Measurements from ENCODE around the gene NPTN.
A peak's percentile ranks its signal among the peaks of the same experiment; 100 is the strongest.
"Not testable (repeated sequence)": the region's sequence is repeated elsewhere in the genome, so short reads cannot be mapped to it uniquely, and the experiment has no call there.

The NPTN gene

DNA sequence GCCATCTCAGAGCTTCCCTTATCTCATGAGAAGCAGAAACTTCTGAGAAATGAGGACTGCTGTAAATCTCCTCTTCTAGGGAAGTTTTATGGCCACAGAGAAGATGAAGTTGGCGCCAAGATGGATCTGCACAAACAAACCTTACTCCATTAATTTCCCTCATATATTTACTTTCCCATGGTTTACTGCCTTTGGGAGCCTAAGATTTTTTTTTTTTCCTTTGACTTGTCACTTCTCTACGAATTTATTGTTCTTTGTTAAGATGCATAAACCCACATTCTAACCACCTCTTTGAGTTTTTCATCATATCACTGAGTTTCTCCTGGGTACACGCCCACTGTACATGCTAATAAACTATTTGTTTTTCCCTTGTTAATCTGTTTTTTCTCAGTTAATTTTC lies 21.5 kb upstream of the NPTN start:
- DNase-seq (ENCODE audit: low spot score in 2 of 2), result no peak
- Mint-ChIP-seq H3K4me3 (no peak overlapping the region), H3K9me3 (peaks cover 3% of the 10 kb centered on the region), H3K36me3 (no peaks in the 10 kb centered on the region), H3K27me3 (peaks cover 12% of the 10 kb centered on the region), H3K27ac (no peak overlapping the region), H3K4me1 (no peaks in the 10 kb centered on the region)
- ATAC-seq (ENCODE audit: low read depth), result no peak

DNA sequence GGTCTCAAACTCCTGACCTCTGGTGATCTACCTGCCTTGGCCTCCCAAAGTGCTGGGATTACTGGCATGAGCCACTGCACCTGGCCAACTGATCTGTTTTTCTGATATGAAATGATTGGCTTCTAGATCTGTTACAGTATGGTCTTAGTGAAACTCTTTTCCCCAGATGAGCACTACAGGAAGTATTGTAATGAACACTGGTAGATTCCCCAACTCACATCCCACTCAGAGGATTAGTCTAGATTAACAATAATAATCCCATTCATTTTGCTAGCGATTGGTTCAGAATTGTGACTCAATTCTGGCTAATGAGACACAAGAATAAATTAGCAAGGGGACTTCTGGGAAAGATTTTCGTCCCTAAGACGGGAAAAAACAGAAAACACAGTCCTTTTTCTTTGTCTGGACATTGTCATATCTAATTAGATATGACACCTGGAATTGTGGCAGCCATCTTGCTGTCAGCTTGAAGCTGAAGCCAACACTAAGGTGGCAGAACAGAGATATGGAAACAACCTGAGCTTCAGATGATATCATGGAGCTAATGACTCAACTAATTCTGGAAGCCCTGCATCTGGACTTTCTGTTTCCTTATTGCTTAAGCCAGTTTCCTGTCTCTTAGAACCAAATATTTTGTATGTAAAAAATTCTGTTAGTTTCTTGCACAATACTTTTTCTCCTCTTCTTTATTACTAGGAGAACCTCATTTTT lies 17.4 kb upstream of the NPTN start:
- no peaks in the 10 kb centered on the region for H3K36me3 Mint-ChIP-seq
- peaks cover 9% of the 10 kb centered on the region for H3K27me3 Mint-ChIP-seq
- no peak for ATAC-seq (ENCODE audit: low read depth)
- H3K9me3 Mint-ChIP-seq, result peaks cover 3% of the 10 kb centered on the region
- no peak overlapping the region for H3K4me3 Mint-ChIP-seq
- no peak for DNase-seq (ENCODE audit: low spot score in 2 of 2)
- no peak overlapping the region for H3K27ac Mint-ChIP-seq
- no peaks in the 10 kb centered on the region for H3K4me1 Mint-ChIP-seq

DNA sequence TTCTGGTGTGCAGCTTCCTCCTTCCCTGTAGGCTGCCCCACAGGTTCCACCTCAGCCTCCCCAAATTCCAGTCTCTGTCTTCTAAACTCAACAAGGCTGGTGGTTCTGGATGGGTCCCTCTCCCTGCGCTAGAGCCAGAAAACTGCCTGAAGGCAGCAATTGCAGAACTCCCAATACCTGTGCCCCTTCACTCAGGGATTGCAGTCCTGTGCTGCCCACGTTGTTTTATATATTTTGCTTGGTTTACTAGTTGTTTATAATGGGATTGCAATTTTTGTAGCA lies 14.8 kb upstream of the NPTN start:
- H3K4me3 Mint-ChIP-seq, result no peak overlapping the region
- H3K4me1 Mint-ChIP-seq, result no peaks in the 10 kb centered on the region
- ATAC-seq (ENCODE audit: low read depth), result no peak

DNA sequence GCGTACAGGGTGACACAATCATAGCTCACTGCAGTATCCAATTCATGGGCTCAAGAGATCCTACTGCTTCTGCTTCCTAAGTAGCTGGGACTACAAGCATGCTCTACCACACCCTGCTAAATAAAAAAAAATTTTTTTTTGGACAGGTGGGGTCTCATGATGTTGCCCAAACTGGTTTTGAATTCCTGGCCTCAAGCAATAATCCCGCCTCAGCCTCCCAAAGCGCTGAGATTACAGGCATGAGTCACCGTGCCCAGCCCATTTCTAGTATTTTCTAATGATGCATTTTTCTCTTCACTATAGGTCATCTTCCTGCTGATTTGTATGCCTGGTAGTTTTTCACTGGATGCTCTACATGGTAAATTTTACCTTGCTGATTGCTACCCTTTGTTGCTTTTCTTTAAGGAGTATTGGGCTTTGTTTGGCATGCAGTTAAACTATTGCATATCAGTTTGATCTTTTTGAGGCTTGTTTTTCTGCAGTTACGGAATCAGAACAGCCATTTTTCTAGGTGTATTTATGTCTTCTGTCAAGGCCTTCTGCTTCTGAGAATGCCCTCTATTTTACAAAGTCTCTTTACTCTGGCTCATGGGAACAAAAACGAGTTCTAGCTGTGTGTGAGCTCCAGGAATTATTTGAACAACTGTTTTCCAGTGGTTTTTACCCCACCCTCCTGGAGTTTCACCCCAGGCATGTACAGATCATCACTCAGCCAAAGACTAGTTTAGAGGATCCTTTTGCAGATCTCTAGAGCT lies 14.2 kb upstream of the NPTN start:
- H3K4me3 Mint-ChIP-seq, result no peak overlapping the region
- DNase-seq (ENCODE audit: low spot score in 2 of 2), result no peak
- H3K27me3 Mint-ChIP-seq, result peaks cover 9% of the 10 kb centered on the region
- H3K27ac Mint-ChIP-seq, result no peak overlapping the region
- ATAC-seq (ENCODE audit: low read depth), result no peak
- H3K4me1 Mint-ChIP-seq, result no peaks in the 10 kb centered on the region
- H3K36me3 Mint-ChIP-seq, result no peaks in the 10 kb centered on the region
- H3K9me3 Mint-ChIP-seq, result peaks cover 3% of the 10 kb centered on the region

More for the DNA sequence above, 14.8 kb upstream of the NPTN start:
- no peak for DNase-seq (ENCODE audit: low spot score in 2 of 2)
- H3K36me3 Mint-ChIP-seq, result no peaks in the 10 kb centered on the region
- peaks cover 3% of the 10 kb centered on the region for H3K9me3 Mint-ChIP-seq
- no peak overlapping the region for H3K27ac Mint-ChIP-seq
- peaks cover 9% of the 10 kb centered on the region for H3K27me3 Mint-ChIP-seq

DNA sequence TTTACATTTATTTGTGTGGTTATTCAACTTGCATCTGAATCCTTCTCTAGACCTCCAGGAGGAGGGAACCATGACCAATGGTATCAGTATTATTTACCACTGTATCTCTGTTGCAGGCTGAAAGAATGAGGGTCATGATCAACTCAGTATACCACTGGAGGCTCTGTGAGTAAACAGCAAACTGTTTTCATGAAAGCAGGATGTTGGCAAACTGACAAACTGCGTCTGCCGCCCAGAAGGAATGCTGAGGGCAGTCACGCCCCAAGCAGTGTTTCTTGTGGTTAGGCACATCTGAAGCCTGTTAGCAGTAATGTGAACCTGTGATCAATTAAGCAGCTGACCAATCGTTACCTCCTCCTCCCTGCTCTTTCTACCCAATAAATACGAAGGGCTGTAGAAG lies 6.3 kb upstream of the NPTN start:
- H3K9me3 Mint-ChIP-seq; H3K27me3 Mint-ChIP-seq; H3K36me3 Mint-ChIP-seq; DNase-seq (ENCODE audit: low spot score in 2 of 2); H3K27ac Mint-ChIP-seq; ATAC-seq (ENCODE audit: low read depth); H3K4me3 Mint-ChIP-seq: not testable (repeated sequence)
- peaks cover 11% of the 10 kb centered on the region for H3K4me1 Mint-ChIP-seq

DNA sequence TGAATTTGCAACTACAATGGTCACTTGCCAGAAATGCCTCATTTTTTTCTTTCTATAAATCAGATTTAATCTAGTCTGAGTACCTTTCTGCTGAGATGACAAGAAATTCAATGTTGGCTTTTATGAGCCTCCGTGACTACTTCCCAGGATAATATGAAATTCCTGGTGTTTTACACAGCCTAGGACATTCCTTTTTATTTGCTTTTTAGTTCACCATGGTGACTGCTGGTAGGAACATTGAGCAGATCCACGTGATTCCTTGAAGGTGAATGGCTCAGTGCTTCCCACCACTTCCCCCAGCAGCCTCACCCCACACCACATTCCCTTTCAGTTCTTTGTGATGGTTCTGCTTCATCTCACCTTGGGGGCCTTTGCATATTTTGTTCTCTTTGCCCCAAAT lies 4.3 kb upstream of the NPTN start:
- Mint-ChIP-seq H3K36me3 (no peaks in the 10 kb centered on the region), H3K27me3 (peaks cover 6% of the 10 kb centered on the region), H3K27ac (no peak overlapping the region)

DNA sequence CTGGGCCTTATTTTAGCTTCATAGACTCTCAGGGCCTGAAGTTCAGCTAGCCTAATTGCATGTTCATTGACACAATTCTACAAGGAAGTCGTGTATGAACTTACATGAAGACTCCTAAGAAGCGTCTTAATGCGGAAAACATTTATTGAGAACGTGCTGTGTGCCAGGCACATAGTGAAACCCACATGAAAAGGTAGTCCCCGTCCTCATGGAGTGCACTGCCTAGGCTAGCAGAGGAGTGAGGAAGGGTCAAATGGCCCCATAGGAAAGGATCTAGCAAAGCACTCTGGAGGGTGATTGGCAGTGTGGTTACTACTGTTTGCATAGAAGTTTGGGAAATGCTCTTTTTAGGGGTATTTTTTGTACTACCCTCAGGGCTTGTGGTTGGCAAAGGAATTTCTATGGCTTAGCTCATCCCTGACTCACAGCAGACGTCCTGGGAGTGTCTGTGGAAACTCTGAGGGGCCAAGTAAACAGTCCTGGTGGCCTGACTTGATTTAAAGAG lies 854 bp upstream of the NPTN start:
- Mint-ChIP-seq H3K4me3 (peak overlapping the region; percentile 82), H3K36me3 (no peaks in the 10 kb centered on the region), H3K27ac (peak overlapping the region; percentile 84), H3K4me1 (peaks cover 42% of the 10 kb centered on the region), H3K27me3 (no peaks in the 10 kb centered on the region), H3K9me3 (peaks cover 8% of the 10 kb centered on the region)
- no peak for DNase-seq (ENCODE audit: low spot score in 2 of 2)
- ATAC-seq (ENCODE audit: low read depth), result no peak

More for the DNA sequence above, 4.3 kb upstream of the NPTN start:
- DNase-seq (ENCODE audit: low spot score in 2 of 2), result no peak
- Mint-ChIP-seq H3K4me3 (no peak overlapping the region), H3K9me3 (peaks cover 12% of the 10 kb centered on the region), H3K4me1 (peaks cover 16% of the 10 kb centered on the region)
- ATAC-seq (ENCODE audit: low read depth), result no peak

DNA sequence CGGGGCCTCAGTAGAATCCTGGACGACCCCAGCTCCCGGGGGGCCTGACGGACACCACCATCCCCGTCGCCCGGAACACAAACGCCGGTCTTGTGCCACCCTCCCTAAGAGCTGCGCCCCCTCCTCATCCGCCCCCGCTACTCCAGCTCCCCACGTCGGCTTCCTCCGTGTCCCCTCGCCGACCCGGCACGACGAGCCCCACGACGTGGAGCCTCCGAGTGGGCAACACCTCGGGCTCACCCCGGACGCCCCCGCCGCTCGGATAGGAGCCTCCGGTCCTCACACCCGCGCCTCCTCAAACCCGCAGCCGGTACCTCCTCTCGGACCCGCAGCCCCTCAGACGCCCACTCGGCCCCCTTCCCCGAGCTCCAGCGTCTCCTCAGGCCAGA lies 525 bp downstream of the NPTN start:
- DNase-seq (ENCODE audit: low spot score in 2 of 2) (peak in 1 of 2 donors; percentile 7), ATAC-seq (ENCODE audit: low read depth) (no peak)
- Mint-ChIP-seq H3K27me3 (no peaks in the 10 kb centered on the region), H3K9me3 (peaks cover 8% of the 10 kb centered on the region), H3K4me3 (peak overlapping the region; percentile 82), H3K4me1 (peaks cover 45% of the 10 kb centered on the region), H3K27ac (peak overlapping the region; percentile 84), H3K36me3 (peaks cover 1% of the 10 kb centered on the region)

DNA sequence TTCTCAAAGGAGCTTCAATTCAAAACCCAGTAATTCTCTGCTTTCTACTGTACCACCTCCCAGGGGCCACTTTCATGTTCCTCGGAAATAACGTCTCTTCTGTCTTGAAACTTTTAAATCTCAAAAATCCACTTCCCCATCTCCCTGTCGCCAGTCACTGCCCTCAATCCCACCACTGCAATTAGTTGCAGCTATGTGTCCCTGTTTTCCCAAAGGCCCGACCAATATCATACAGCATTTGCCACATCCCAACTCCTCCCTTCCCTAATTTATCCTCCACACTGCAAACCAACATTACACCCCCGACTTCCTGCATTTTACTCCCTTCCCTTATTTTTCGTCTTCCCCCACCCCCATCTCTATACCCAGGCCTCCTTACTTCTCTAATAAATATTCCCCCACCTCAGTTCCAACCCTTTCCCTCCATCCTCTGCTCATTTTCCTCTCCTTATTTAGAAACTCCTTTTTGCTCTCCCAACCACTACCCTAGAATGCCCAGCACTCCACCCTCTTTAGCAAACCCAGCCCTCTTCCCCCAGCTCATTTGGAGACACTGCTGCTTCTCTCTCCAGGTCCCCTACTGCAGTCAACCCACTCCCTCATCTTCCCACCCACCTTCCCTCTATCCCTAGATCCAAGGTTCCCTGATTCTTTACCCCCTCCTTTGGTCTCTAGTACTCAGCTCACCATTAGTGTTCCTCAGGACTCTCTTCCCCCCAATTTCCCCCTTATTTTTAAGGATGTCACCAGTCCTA lies 1.1 kb downstream of the NPTN start:
- Mint-ChIP-seq H3K27ac (peak overlapping the region; percentile 84), H3K4me3 (peak overlapping the region; percentile 82), H3K27me3 (no peaks in the 10 kb centered on the region), H3K36me3 (peaks cover 1% of the 10 kb centered on the region), H3K9me3 (peaks cover 7% of the 10 kb centered on the region), H3K4me1 (peaks cover 42% of the 10 kb centered on the region)
- ATAC-seq (ENCODE audit: low read depth) (no peak), DNase-seq (ENCODE audit: low spot score in 2 of 2) (no peak)

DNA sequence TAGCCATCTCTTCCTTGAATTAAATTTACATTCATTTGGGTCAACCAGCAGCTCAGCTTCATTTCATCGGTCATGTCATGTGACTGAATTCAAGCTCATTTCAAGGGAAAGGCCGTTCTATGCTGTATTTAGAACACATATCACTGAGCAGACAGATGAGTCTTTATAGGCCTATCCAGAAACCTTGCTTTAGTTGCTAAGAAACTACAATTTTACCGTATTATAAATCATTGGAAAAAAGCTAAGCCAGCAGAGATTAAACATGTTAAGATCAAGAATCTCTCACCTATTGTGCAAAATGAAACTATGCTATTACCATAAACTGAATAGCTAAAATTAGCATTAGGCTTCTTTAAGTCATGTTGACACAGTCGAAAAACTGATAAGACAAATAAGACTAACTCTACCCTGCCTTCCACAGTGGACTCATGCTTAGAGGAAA lies 2.2 kb downstream of the NPTN start:
- H3K36me3 Mint-ChIP-seq, result peaks cover 1% of the 10 kb centered on the region
- DNase-seq (ENCODE audit: low spot score in 2 of 2) (no peak), ATAC-seq (ENCODE audit: low read depth) (no peak)
- H3K27me3 Mint-ChIP-seq, result no peaks in the 10 kb centered on the region
- no peak overlapping the region for H3K27ac Mint-ChIP-seq
- H3K9me3 Mint-ChIP-seq, result peaks cover 3% of the 10 kb centered on the region
- H3K4me1 Mint-ChIP-seq, result peaks cover 36% of the 10 kb centered on the region
- peak overlapping the region; percentile 25 for H3K4me3 Mint-ChIP-seq

DNA sequence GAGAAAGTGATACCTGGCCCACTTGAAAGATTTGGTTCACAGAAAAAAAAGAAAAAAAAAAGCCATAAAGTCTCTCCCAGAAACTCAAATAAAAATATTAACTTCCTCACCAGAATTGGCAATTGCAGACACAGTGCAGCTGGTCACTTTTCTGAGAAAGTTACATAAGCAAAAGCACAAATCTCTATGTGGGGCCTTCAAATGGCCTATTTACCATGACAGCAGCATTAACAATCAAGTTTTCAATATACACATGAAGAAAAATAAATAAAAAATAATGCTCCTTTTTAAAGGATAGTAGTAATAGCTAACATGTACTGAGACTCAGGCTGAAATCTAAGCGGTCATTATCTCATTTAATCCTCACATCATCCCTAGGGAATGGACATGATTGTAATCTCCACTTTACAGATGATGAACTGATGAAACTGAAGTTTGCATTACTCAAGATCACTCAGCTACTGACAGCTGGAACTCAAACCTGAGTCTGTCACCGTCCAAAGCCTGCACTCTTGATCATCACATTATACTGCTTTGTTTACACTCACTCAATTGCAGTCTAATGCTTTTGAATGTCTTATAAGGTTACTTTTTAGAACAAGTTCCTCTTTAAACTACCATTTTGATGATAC lies 3.3 kb downstream of the NPTN start:
- peaks cover 36% of the 10 kb centered on the region for H3K4me1 Mint-ChIP-seq
- peaks cover 3% of the 10 kb centered on the region for H3K9me3 Mint-ChIP-seq
- peaks cover 1% of the 10 kb centered on the region for H3K36me3 Mint-ChIP-seq
- ATAC-seq (ENCODE audit: low read depth) (no peak), DNase-seq (ENCODE audit: low spot score in 2 of 2) (no peak)
- H3K27me3 Mint-ChIP-seq, result no peaks in the 10 kb centered on the region
- no peak overlapping the region for H3K4me3 Mint-ChIP-seq
- no peak overlapping the region for H3K27ac Mint-ChIP-seq

DNA sequence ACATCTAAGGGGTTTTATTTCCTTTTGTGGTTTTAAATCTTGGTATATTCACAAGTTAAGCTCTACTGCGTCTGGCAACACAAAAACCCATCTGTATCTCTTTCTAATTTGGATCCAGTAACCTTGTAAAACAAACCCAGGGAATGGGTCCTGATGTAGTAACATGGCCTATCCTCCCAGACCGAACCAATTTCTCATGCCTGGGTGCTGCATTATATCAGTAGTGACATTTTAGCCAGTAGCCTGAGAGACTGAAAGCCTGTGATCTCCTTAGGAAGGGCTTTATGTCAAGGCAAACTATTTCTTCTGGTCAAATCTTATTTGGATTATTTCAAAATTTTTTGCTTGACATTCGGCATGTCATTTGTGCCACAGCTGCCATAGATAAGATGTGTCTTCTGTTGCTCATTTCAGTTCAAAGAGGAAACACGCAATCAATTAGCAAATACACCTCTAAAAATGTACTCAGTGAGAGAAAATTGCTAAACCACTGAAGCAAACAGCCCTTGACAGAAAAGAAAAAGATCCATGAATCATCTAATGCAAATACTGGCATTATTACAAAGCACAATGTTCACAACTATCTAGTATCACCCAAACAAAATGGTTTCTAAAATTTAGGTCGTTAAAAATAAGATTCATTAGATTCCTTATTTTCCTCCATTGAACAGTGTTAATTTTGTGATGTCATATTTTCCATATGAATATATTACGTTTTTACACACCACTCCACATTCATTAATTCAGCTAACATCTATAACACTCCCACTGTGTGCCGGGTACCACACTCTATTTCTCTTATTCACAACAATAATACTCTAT lies 4.0 kb downstream of the NPTN start:
- DNase-seq (ENCODE audit: low spot score in 2 of 2), result no peak
- no peak for ATAC-seq (ENCODE audit: low read depth)
- Mint-ChIP-seq H3K27me3 (no peaks in the 10 kb centered on the region), H3K9me3 (peaks cover 3% of the 10 kb centered on the region), H3K27ac (no peak overlapping the region), H3K4me1 (peaks cover 39% of the 10 kb centered on the region), H3K36me3 (peaks cover 1% of the 10 kb centered on the region), H3K4me3 (no peak overlapping the region)

DNA sequence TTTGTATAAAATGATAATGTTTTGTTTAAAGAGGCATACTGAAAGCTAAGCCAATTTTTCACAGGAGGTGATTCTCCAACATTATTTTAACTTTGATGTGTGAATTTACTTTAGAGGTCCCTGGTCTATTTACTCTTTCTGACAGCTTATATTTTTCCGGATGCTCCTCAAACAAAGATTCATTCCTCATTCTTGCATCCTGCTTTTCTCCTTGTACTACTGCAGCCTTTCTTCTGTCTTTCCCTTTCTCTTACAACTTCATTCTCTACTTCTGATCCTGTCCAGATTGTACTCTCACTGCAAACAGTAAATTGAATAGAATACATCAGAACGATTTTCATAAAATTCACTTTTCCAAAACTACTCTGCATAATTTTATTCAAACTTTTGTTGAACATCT lies 5.1 kb downstream of the NPTN start:
- ATAC-seq (ENCODE audit: low read depth), result no peak
- DNase-seq (ENCODE audit: low spot score in 2 of 2), result no peak
- H3K27ac Mint-ChIP-seq, result no peak overlapping the region
- peaks cover 38% of the 10 kb centered on the region for H3K4me1 Mint-ChIP-seq
- no peaks in the 10 kb centered on the region for H3K9me3 Mint-ChIP-seq
- peaks cover 1% of the 10 kb centered on the region for H3K36me3 Mint-ChIP-seq
- H3K4me3 Mint-ChIP-seq, result peak overlapping the region; percentile 4
- H3K27me3 Mint-ChIP-seq, result no peaks in the 10 kb centered on the region

Data from memory B cell (primary cell).